Thoracic aorta (tissue), 2 donors: Measurements from ENCODE around the gene SFR1. TPM values are rescaled to one million over a fixed set of nuclear protein-coding genes. Genes with fewer than 3 reads are reported as not detected.

Experiments used
- ATAC-seq: fragments of 150-250 bp; one replicate; pipeline ENCODE4 v1.8.0; 2017; ENCODE audit warnings: low read depth; ENCODE audit not compliant: insufficient number of reproducible peaks, low FRiP score
- DNase-seq: peaks from one replicate; pipeline ENCODE4 v3.0.0-alpha.2; 2020; ENCODE audit warnings: low spot score
- H3K27ac ChIP-seq, 2 donors: fragments of 200-600 bp; sonication (generic); 1 replicate in 1 of 2; 2 replicates in 1 of 2; pipeline ENCODE4 v1.5.1; 2016; ENCODE audit warnings: mild to moderate bottlenecking in 2 of 2, moderate library complexity in 2 of 2
- H3K27me3 ChIP-seq: fragments of 200-600 bp; sonication (generic); replicated peaks from 2 replicates; pipeline ENCODE4 v1.6.0; 2016; ENCODE audit warnings: mild to moderate bottlenecking; ENCODE audit not compliant: insufficient read depth
- H3K36me3 ChIP-seq: fragments of 200-600 bp; sonication (generic); one replicate; pipeline ENCODE4 v1.5.1; 2016
- H3K4me1 ChIP-seq, 2 donors: fragments of 200-600 bp; sonication (generic); 1 replicate in 1 of 2; 2 replicates in 1 of 2; pipeline versions ENCODE4 v1.5.1 to v1.6.0; 2016; ENCODE audit warnings: low read depth in 2 of 2, mild to moderate bottlenecking in 1 of 2; ENCODE audit not compliant: control insufficient read depth in 1 of 2
- H3K4me3 ChIP-seq: fragments of 200-600 bp; sonication (generic); 2 replicates; pipeline ENCODE4 v1.5.1; 2016; ENCODE audit warnings: mild to moderate bottlenecking
- H3K9me3 ChIP-seq: fragments of 200-600 bp; sonication (generic); 2 replicates; pipeline ENCODE4 v1.5.1; 2016
- CTCF ChIP-seq: fragments of 200-600 bp; sonication (generic); IDR thresholded peaks from one replicate; pipeline ENCODE4 v1.5.1; 2019; ENCODE audit warnings: antibody characterized with exemption
- total RNA-seq, 2 donors: library from RNA; depleted of rRNA; stranded (reverse); fragments of >200 nt; gene quantifications; one replicate each; pipeline versions ENCODE4 v1.1.0 to v1.2.3, GENCODE V29; 2016

Gene SFR1
- total RNA-seq, 2 donors from 2014 or later, result 4.9 to 7.4 TPM

- no peak for ATAC-seq
- no peak for TF ChIP-seq CTCF
- H3K4me1 ChIP-seq, result peaks cover 2 to 25% of the 10 kb centered on the region in 2 donors
- H3K27me3 ChIP-seq, result no peaks in the 10 kb centered on the region
- H3K36me3 ChIP-seq, result no peaks in the 10 kb centered on the region
- no peak overlapping the region for H3K27ac ChIP-seq
- no peak overlapping the region for H3K4me3 ChIP-seq
- DNase-seq, result no peak
- no peaks in the 10 kb centered on the region for H3K9me3 ChIP-seq
Measured at GRCh38 chr10:104103956-104104355, 18.0 kb upstream of the SFR1 start.

- Histone ChIP-seq H3K27me3 (no peaks in the 10 kb centered on the region), H3K27ac (no peak overlapping the region), H3K9me3 (no peaks in the 10 kb centered on the region), H3K4me3 (no peak overlapping the region), H3K36me3 (no peaks in the 10 kb centered on the region), H3K4me1 (peaks cover 2 to 25% of the 10 kb centered on the region in 2 donors)
- TF ChIP-seq CTCF, result no peak
- no peak for ATAC-seq
- DNase-seq, result no peak
Measured at GRCh38 chr10:104104418-104104817, 17.6 kb upstream of the SFR1 start.

GRCh38 chr10:104104926-104105325, 17.0 kb upstream of the SFR1 start:
- H3K27ac ChIP-seq, result no peak overlapping the region
- DNase-seq (no peak), ATAC-seq (no peak)
- H3K4me1 ChIP-seq, result peaks cover 2 to 24% of the 10 kb centered on the region in 2 donors
- no peaks in the 10 kb centered on the region for H3K36me3 ChIP-seq
- H3K4me3 ChIP-seq, result no peak overlapping the region
- H3K9me3 ChIP-seq, result no peaks in the 10 kb centered on the region
- TF ChIP-seq CTCF, result no peak
- H3K27me3 ChIP-seq, result no peaks in the 10 kb centered on the region

- DNase-seq (no peak), ATAC-seq (no peak)
- Histone ChIP-seq H3K9me3 (no peaks in the 10 kb centered on the region), H3K36me3 (no peaks in the 10 kb centered on the region), H3K4me3 (no peak overlapping the region), H3K27me3 (no peaks in the 10 kb centered on the region), H3K27ac (no peak overlapping the region), H3K4me1 (no peaks in the 10 kb centered on the region)
- no peak for TF ChIP-seq CTCF
Measured at GRCh38 chr10:104109908-104110662, 11.9 kb upstream of the SFR1 start.

GRCh38 chr10:104113376-104113956, 8.5 kb upstream of the SFR1 start:
- Histone ChIP-seq H3K27me3 (no peaks in the 10 kb centered on the region), H3K27ac (no peak overlapping the region), H3K9me3 (no peaks in the 10 kb centered on the region), H3K4me3 (no peak overlapping the region), H3K36me3 (no peaks in the 10 kb centered on the region), H3K4me1 (no peaks in the 10 kb centered on the region)
- TF ChIP-seq CTCF, result no peak
- ATAC-seq (no peak), DNase-seq (no peak)
